PC-3 (cell line): ENCODE data around the gene MSI2. TPM values are rescaled to one million over a fixed set of nuclear protein-coding genes. Genes with fewer than 3 reads are reported as not detected.

ENCODE experiments used
- ATAC-seq: fragments of 200-7000 bp; cut with Tn5 transposase; 2 replicates; pipeline ENCODE4 v1.9.1; 2020; ENCODE audit warnings: mild to moderate bottlenecking, moderate library complexity
- BruUV-seq: library from RNA; stranded (reverse); fragments of 400-500 nt; replicated peaks from 2 replicates; lab custom pipeline; 2021; lab: Mats Ljungman, UMichigan
- CTCF ChIA-PET: fragments of 300-600 bp; sonication (Branson Sonifier 250); formaldehyde crosslinking; loops from one replicate; lab custom pipeline; 2022; ENCODE audit warnings: antibody characterized with exemption; lab: Charles Lee
- POLR2A ChIA-PET: fragments of 300-600 bp; sonication (Branson Sonifier 250); formaldehyde crosslinking; loops from one replicate; lab custom pipeline; 2022; ENCODE audit warnings: antibody characterized with exemption; ENCODE audit not compliant: unreplicated experiment; lab: Charles Lee
- DNase-seq: peaks from one replicate; pipeline ENCODE4 v3.0.0-alpha.2; 2015
- H2AFZ ChIP-seq: fragments of 300-600 bp; sonication (generic); 2 replicates; pipeline ENCODE4 v1.6.0; 2016; ENCODE audit warnings: antibody characterized with exemption, low read length
- H3F3A ChIP-seq: fragments of 300-600 bp; sonication (generic); one replicate; pipeline ENCODE4 v1.6.0; 2017; ENCODE audit warnings: antibody characterized with exemption, low read length, control low read depth, mild to moderate bottlenecking; ENCODE audit not compliant: unreplicated experiment
- H3K27ac ChIP-seq: fragments of 300-600 bp; sonication (generic); 2 replicates; pipeline ENCODE4 v1.5.1; 2016; ENCODE audit warnings: mild to moderate bottlenecking, low read length
- H3K27me3 ChIP-seq: fragments of 300-600 bp; sonication (generic); 2 replicates; pipeline ENCODE4 v1.6.1; 2016; ENCODE audit warnings: low read length, mixed read lengths
- H3K36me3 ChIP-seq: fragments of 300-600 bp; sonication (generic); 2 replicates; pipeline ENCODE4 v1.6.1; 2016; ENCODE audit warnings: low read depth, mixed run types, low read length, mixed read lengths
- H3K4me1 ChIP-seq: fragments of 300-600 bp; sonication (generic); 2 replicates; pipeline ENCODE4 v1.5.1; 2016; ENCODE audit warnings: low read length; ENCODE audit not compliant: insufficient read depth
- H3K4me2 ChIP-seq: fragments of 300-600 bp; sonication (generic); 2 replicates; pipeline ENCODE4 v1.6.0; 2016; ENCODE audit warnings: low read length
- H3K4me3 ChIP-seq: fragments of 300-600 bp; sonication (generic); 2 replicates; pipeline ENCODE4 v1.5.1; 2016; ENCODE audit warnings: mild to moderate bottlenecking, low read length, mixed read lengths
- H3K79me2 ChIP-seq: fragments of 300-600 bp; sonication (generic); 2 replicates; pipeline ENCODE4 v1.6.1; 2017; ENCODE audit warnings: low read length, mixed read lengths
- H3K9ac ChIP-seq: fragments of 300-600 bp; sonication (generic); 2 replicates; pipeline ENCODE4 v1.6.0; 2016; ENCODE audit warnings: mild to moderate bottlenecking, low read length
- H3K9me2 ChIP-seq: fragments of 300-600 bp; sonication (generic); replicated peaks from 2 replicates; pipeline ENCODE4 v1.6.1; 2016; ENCODE audit warnings: mixed run types, low read length, mixed read lengths
- H3K9me3 ChIP-seq: fragments of 300-600 bp; sonication (generic); 2 replicates; pipeline ENCODE4 v1.6.1; 2016; ENCODE audit warnings: low read length, mixed read lengths
- H4K20me1 ChIP-seq: fragments of 300-600 bp; sonication (generic); 2 replicates; pipeline ENCODE4 v1.6.1; 2016; ENCODE audit warnings: low read length, mixed read lengths
- CTCF ChIP-seq: fragments of 300-600 bp; sonication (generic); conservative IDR thresholded peaks from 2 replicates; pipeline ENCODE4 v1.5.1; 2017; ENCODE audit warnings: antibody characterized with exemption, low read depth, mild to moderate bottlenecking, low read length
- EZH2 ChIP-seq: fragments of 300-600 bp; sonication (generic); IDR thresholded peaks from one replicate; pipeline ENCODE4 v1.6.1; 2017; ENCODE audit warnings: antibody characterized with exemption, mild to moderate bottlenecking, low read length; ENCODE audit not compliant: unreplicated experiment
- EZH2phosphoT487 ChIP-seq: fragments of 300-600 bp; sonication (generic); IDR thresholded peaks from 2 replicates; pipeline ENCODE4 v1.6.1; 2018; ENCODE audit warnings: mild to moderate bottlenecking, antibody characterized with exemption, low read length, borderline replicate concordance
- intact Hi-C: fragments of 100-400 bp; cut with micrococcal nuclease; formaldehyde crosslinking; loops from 2 replicates; pipeline ENCODE4 v1.9.0; 2023
- total RNA-seq: library from RNA; depleted of rRNA; stranded (reverse); fragments of >200 nt; gene quantifications from 2 replicates; pipeline ENCODE4 v1.2.3, GENCODE V29; 2014

MSI2 gene
- total RNA-seq, 1 experiment from 2014 or later = 54.7 TPM

GRCh38 chr17:57340160-57340981 lies 84.0 kb downstream of the MSI2 start:
- Histone ChIP-seq H3F3A (no peaks in the 10 kb centered on the region), H3K79me2 (no peaks in the 10 kb centered on the region), H3K9me2 (no peaks in the 10 kb centered on the region), H3K27ac (no peak overlapping the region), H2AFZ (no peak overlapping the region), H3K9me3 (no peaks in the 10 kb centered on the region), H3K36me3 (no peaks in the 10 kb centered on the region), H3K9ac (no peak overlapping the region), H3K27me3 (no peaks in the 10 kb centered on the region), H3K4me2 (no peak overlapping the region), H3K4me3 (no peak overlapping the region), H4K20me1 (no peaks in the 10 kb centered on the region), H3K4me1 (no peaks in the 10 kb centered on the region)
- DNase-seq (no peak), ATAC-seq (no peak)
- intact Hi-C loops = no loop called here
- TF ChIP-seq CTCF = no peak
- no peak for TF ChIP-seq EZH2
- ChIA-PET POLR2A (no interaction called here), CTCF (no interaction called here)
- no TSS peak for BruUV-seq

DNA sequence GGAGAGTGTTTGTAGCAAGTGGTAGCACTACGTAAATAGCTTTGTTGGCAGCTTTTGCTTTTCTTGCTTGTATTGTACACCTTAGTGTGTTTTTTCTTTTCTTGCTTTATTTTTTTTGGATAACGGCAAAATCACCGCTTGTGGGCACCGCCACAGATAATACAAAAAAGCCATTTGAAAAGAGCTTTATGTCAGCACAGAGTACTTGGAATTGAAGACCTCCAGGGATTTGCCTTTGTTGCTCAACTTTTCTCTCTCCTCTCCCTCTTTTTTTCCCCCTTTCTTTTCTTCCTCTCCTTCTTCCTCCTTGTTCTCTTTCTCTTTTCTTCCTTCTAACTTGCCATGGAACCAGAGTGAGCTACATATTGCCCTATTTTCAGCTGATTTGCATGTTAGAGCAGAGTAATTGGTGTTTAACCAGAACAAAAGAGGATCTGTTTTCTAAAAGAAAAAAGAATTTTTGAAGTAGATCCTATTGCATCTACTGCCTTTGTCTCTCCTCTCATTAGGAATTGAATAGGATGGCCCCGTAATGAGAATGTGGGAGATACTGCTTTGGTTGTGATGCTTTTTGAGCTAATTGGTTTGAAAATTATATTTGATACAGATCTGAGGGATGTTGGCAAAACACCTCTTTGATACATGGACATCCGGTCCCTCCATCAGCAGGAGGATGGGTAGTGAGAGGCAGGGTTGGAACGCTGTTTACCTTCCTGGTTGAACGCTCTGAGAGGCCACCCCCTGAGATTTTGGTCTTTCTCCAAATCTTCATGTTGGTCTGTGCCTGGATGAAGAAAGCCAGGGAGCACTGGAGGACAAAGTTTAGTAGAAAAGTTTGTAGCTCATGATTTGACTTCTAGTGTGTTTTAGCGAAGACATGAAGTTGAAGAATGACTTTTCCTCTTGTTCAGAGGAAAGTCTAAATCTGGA lies 85.6 kb downstream of the MSI2 start:
- Histone ChIP-seq H3K36me3 (no peaks in the 10 kb centered on the region), H3K27ac (no peak overlapping the region), H2AFZ (no peak overlapping the region), H3K9ac (no peak overlapping the region), H3K4me3 (no peak overlapping the region), H3K79me2 (no peaks in the 10 kb centered on the region), H3F3A (no peaks in the 10 kb centered on the region), H3K9me2 (no peaks in the 10 kb centered on the region), H3K4me2 (no peak overlapping the region), H3K4me1 (no peaks in the 10 kb centered on the region), H4K20me1 (no peaks in the 10 kb centered on the region), H3K9me3 (no peaks in the 10 kb centered on the region), H3K27me3 (no peaks in the 10 kb centered on the region)
- TF ChIP-seq EZH2phosphoT487 = no peak
- TF ChIP-seq CTCF = no peak
- no peak for TF ChIP-seq EZH2
- intact Hi-C loops = no loop called here
- ATAC-seq (no peak), DNase-seq (no peak)
- CTCF ChIA-PET = no interaction called here
- POLR2A ChIA-PET = interaction anchor here (0.7 kb wide), 1 partner anchor 64 kb away, joined by 4 read pairs; no protein-coding TSS in a partner anchor
- no TSS peak for BruUV-seq
